ENCODE results near the gene AOPEP. TPM values are rescaled to one million over a fixed set of nuclear protein-coding genes. Genes with fewer than 3 reads are reported as not detected.

AOPEP gene
- polyA plus RNA-seq, 1 experiment: 40.0 TPM

DNA sequence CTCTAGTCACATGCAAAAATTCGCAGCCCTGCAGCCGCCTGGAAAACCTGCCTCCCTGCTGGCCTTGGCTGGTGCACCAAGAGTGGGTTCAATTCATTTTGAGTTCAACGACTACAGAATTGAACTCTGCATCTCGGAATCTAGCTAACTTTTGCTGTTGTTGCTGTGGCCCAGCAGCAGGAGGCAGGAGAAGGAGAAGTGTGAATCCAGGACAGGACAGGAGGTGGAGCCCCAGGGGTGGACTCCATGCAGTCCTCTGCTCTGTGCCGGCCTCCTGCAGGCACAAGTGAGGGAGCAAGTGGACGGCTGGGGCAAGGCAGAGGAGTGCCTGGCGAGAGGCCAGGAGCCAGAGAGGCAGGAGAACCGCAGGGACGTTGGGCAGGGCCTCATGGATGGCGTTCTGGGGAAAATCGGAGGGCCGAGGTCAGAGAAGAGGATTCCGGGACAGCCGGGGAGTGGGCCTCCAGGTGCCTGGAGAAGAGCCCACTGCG is 376.8 kb downstream of the AOPEP start:
- Histone ChIP-seq H3K27ac (ENCODE audit: low read depth, low read length) (no peak overlapping the region), H3K4me3 (ENCODE audit: low read depth, low read length) (no peak overlapping the region), H3K9me3 (ENCODE audit: control insufficient read depth, insufficient read depth, low read length) (no peaks in the 10 kb centered on the region; the same call in 1 of the 2 replicates), H3K27me3 (ENCODE audit: control insufficient read depth, insufficient read depth, low read length) (no peaks in the 10 kb centered on the region)
- TF ChIP-seq, protein P1, sequence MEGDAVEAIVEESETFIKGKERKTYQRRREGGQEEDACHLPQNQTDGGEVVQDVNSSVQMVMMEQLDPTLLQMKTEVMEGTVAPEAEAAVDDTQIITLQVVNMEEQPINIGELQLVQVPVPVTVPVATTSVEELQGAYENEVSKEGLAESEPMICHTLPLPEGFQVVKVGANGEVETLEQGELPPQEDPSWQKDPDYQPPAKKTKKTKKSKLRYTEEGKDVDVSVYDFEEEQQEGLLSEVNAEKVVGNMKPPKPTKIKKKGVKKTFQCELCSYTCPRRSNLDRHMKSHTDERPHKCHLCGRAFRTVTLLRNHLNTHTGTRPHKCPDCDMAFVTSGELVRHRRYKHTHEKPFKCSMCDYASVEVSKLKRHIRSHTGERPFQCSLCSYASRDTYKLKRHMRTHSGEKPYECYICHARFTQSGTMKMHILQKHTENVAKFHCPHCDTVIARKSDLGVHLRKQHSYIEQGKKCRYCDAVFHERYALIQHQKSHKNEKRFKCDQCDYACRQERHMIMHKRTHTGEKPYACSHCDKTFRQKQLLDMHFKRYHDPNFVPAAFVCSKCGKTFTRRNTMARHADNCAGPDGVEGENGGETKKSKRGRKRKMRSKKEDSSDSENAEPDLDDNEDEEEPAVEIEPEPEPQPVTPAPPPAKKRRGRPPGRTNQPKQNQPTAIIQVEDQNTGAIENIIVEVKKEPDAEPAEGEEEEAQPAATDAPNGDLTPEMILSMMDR (IDR thresholded peaks at IDR 0.05; ENCODE audit: low read depth, low read length): 0 out of 2 replicates have a peak, but pooled peaks have one; percentile 6
- no peak for DNase-seq (ENCODE audit: low read depth, low spot score)
- ChIA-PET POLR2A (no interaction called here), CTCF (no interaction called here)

DNA sequence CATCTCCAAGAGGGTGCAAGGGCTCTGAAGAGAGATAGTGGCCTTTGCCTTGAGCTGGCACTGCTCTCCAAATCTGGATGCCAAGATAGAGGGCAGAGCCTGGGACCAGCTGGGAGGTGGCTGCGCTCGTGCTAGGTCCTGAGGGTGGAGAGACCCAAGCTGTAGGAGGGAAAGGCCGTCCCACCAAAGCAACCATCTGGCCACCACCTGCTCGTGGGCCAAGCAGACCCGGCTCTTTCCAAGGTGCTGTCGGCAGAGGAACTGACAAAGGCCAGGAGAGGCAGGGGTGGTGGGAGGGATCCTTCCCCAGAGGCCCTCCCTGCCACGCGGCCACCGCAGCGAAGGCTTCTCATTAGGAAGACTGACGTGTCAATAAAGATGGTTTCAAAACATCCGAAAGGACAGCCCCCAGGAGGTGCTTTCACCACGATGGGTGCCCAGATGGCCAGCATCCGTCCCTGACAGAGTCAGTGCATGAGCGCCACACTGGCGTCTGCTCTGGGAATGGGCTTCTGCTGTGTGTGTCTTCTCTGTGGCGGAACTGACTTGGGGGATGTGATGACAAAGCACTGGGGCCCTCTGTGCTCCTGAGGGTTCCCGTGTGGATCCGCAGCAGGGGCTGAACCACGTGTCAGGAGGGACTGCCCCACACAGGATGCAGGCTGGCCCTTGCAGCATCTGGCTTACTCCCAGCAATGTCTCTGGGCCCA is 377.5 kb downstream of the AOPEP start:
- no peak overlapping the region for H3K27ac ChIP-seq (ENCODE audit: low read depth, low read length)
- POLR2A ChIA-PET: no interaction called here
- no peaks in the 10 kb centered on the region for H3K27me3 ChIP-seq (ENCODE audit: control insufficient read depth, insufficient read depth, low read length)
- DNase-seq (ENCODE audit: low read depth, low spot score): no peak
- CTCF ChIA-PET: no interaction called here
- H3K9me3 ChIP-seq (ENCODE audit: control insufficient read depth, insufficient read depth, low read length): no peaks in the 10 kb centered on the region; the same call in 1 of the 2 replicates
- no peak overlapping the region for H3K4me3 ChIP-seq (ENCODE audit: low read depth, low read length)
- TF ChIP-seq, protein P1 (IDR thresholded peaks at IDR 0.05; ENCODE audit: low read depth, low read length): no peak

DNA sequence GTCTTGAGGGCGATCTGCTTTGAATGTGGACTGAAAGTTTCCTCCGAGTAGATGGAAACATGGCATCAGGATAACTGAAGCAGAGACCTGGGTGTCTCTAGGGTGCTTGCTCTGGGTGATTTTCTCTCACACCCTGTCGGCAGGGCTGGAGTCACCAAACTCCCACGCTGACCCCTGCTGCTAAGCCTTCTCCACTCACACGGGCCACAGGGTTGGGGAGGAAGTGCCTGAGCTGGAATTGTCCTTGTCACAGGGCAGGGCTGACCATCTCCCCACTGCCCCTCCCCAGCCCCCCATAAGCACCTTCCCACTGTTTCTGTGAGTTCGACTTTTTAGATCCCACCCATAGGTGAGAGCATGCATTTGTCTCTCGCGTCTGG is 378.1 kb downstream of the AOPEP start:
- TF ChIP-seq, protein P1 (IDR thresholded peaks at IDR 0.05; ENCODE audit: low read depth, low read length): no peak
- CTCF ChIA-PET: no interaction called here
- no peak overlapping the region for H3K4me3 ChIP-seq (ENCODE audit: low read depth, low read length)
- H3K27me3 ChIP-seq (ENCODE audit: control insufficient read depth, insufficient read depth, low read length): no peaks in the 10 kb centered on the region
- no peak for DNase-seq (ENCODE audit: low read depth, low spot score)
- no peaks in the 10 kb centered on the region; the same call in 1 of the 2 replicates for H3K9me3 ChIP-seq (ENCODE audit: control insufficient read depth, insufficient read depth, low read length)
- POLR2A ChIA-PET: no interaction called here
- no peak overlapping the region for H3K27ac ChIP-seq (ENCODE audit: low read depth, low read length)

DNA sequence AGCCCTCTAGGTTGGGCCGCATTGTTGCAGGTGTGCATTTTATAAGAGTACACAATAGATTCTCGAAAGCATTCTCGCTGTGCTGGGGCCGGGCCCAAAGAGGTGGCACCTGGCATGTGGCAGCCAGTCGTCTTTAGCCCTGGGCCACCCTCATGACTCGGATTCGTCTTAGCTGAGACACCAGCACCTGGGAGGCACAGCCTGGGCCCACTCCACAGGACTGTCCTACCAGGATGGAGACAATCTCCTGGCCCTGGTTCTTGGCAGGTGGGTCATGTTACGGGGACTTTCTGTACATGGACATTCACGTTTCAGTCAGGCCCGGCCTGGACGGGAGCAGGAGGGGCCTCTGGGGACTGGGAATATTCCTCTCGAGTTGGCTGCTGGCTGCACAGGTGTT is 378.5 kb downstream of the AOPEP start:
- no peak overlapping the region for H3K27ac ChIP-seq (ENCODE audit: low read depth, low read length)
- H3K9me3 ChIP-seq (ENCODE audit: control insufficient read depth, insufficient read depth, low read length): no peaks in the 10 kb centered on the region; the same call in 1 of the 2 replicates
- H3K4me3 ChIP-seq (ENCODE audit: low read depth, low read length): no peak overlapping the region
- CTCF ChIA-PET: no interaction called here
- POLR2A ChIA-PET: no interaction called here
- TF ChIP-seq, protein P1 (IDR thresholded peaks at IDR 0.05; ENCODE audit: low read depth, low read length): no peak
- no peaks in the 10 kb centered on the region for H3K27me3 ChIP-seq (ENCODE audit: control insufficient read depth, insufficient read depth, low read length)
- no peak for DNase-seq (ENCODE audit: low read depth, low spot score)

DNA sequence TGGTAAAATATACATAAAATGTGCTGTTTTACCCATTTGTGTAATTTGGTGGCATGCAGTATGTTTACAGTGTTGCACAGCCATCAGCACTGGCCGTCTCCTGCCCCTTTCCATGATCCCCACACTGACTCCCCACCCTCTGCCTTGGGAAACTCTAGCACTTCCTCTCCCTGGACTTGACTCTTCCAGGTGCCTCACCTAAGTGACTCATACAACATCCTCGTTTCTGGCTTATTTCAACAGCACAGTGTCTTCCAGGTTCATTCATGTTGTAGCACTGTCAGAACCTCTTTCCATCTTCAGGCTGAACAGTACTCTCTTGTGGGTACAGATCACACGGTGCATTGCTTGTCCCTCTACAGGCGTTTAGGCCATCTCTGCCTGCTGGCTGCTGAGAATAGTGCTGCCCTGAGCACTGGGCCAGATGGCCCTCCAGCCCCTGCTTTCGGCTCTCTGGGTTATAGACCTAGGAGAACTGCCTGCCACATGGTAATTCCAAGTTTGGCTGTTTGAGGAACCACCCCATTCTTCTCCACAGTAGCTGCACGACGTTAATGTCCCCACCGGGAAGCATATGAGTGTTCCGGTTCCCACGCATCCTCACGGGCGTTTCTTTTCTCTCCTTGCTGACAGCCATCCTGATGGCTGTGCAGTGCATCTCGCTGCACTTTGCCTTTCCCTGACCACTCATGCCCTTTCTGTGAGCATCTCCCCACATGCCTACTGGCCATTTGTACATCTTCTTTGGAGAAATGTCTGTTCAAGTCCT is 379.2 kb downstream of the AOPEP start:
- Histone ChIP-seq H3K4me3 (ENCODE audit: low read depth, low read length) (no peak overlapping the region), H3K27ac (ENCODE audit: low read depth, low read length) (no peak overlapping the region), H3K9me3 (ENCODE audit: control insufficient read depth, insufficient read depth, low read length) (no peaks in the 10 kb centered on the region; the same call in 1 of the 2 replicates), H3K27me3 (ENCODE audit: control insufficient read depth, insufficient read depth, low read length) (no peaks in the 10 kb centered on the region)
- DNase-seq (ENCODE audit: low read depth, low spot score): no peak
- ChIA-PET CTCF (no interaction called here), POLR2A (no interaction called here)
- TF ChIP-seq, protein P1 (IDR thresholded peaks at IDR 0.05; ENCODE audit: low read depth, low read length): no peak
